GM21367 (cell line): ENCODE results near the gene ISYNA1.
"Not testable (repeated sequence)": the region's sequence is repeated elsewhere in the genome, so short reads cannot be mapped to it uniquely, and the experiment has no call there.

Experiments used
- ATAC-seq: cut with Tn5 transposase; IDR thresholded peaks from one replicate; pipeline ENCODE4 v1.9.1; 2021; ENCODE audit not compliant: unreplicated experiment

ISYNA1 gene

GRCh38 chr19:18421371-18421959 is 16.5 kb downstream of the ISYNA1 start:
- no peak for ATAC-seq

GRCh38 chr19:18420930-18421329 is 17.0 kb downstream of the ISYNA1 start:
- ATAC-seq, result no peak

- no peak for ATAC-seq
Measured at GRCh38 chr19:18419699-18420460, 18.1 kb downstream of the ISYNA1 start.

GRCh38 chr19:18419195-18419698 is 18.7 kb downstream of the ISYNA1 start, which contains the start of gene SSBP4:
Gene SSBP4 (plus strand): TSS chr19:18419398. CDS start chr19:18419649, 251 bp downstream.
- ATAC-seq, result no peak

GRCh38 chr19:18418483-18419194 is 19.3 kb downstream of the ISYNA1 start:
- ATAC-seq, result no peak

- ATAC-seq, result no peak
Measured at GRCh38 chr19:18418029-18418482, 19.9 kb downstream of the ISYNA1 start.

GRCh38 chr19:18417250-18418028 is 20.5 kb downstream of the ISYNA1 start:
- ATAC-seq, result no peak

GRCh38 chr19:18416778-18417249 is 21.1 kb downstream of the ISYNA1 start:
- ATAC-seq, result no peak

GRCh38 chr19:18415178-18415867 is 22.6 kb downstream of the ISYNA1 start:
- no peak for ATAC-seq

GRCh38 chr19:18414504-18415177 is 23.3 kb downstream of the ISYNA1 start:
- ATAC-seq, result no peak

- no peak for ATAC-seq
Measured at GRCh38 chr19:18412610-18413239, 25.2 kb downstream of the ISYNA1 start.

GRCh38 chr19:18408053-18408476 is 29.9 kb downstream of the ISYNA1 start:
- peak; percentile 56 for ATAC-seq

- ATAC-seq, result no peak
Measured at GRCh38 chr19:18406749-18407148, 31.2 kb downstream of the ISYNA1 start.

- ATAC-seq, result not testable (repeated sequence)
Measured at GRCh38 chr19:18405754-18406153, 32.2 kb downstream of the ISYNA1 start.

- not testable (repeated sequence) for ATAC-seq
Measured at GRCh38 chr19:18402455-18403248, 35.3 kb downstream of the ISYNA1 start.

- no peak for ATAC-seq
Measured at GRCh38 chr19:18401580-18402112, 36.3 kb downstream of the ISYNA1 start.

- no peak for ATAC-seq
Measured at GRCh38 chr19:18399008-18399407, 38.9 kb downstream of the ISYNA1 start.
